SK-N-SH (cell line): ENCODE results near the gene BCAS3. TPM values are rescaled to one million over a fixed set of nuclear protein-coding genes. Genes with fewer than 3 reads are reported as not detected.

Experiments used
- CTCF ChIA-PET: fragments of 300-600, 350-600 bp; formaldehyde crosslinking; extraction: SDS; loops from one replicate; lab custom pipeline; 2021; lab: Yijun Ruan, JAX
- POLR2A ChIA-PET: fragments of 350-600 bp; sonication (Branson Sonifier 250); formaldehyde crosslinking; extraction: SDS; loops from one replicate; lab custom pipeline; 2020; ENCODE audit warnings: antibody characterized with exemption, inconsistent platforms; lab: Yijun Ruan, JAX
- DNase-seq: peaks from one replicate; pipeline ENCODE4 v3.0.0; 2012
- H2AFZ ChIP-seq: fragments of 200-600 bp; sonication (generic); 2 replicates; pipeline ENCODE4 v1.8.1; 2016; ENCODE audit warnings: antibody characterized with exemption, mild to moderate bottlenecking, low read depth
- H3F3A ChIP-seq: fragments of 200-600 bp; sonication (generic); replicated peaks from 2 replicates; pipeline ENCODE3; 2016; ENCODE audit warnings: antibody characterized with exemption, mild to moderate bottlenecking; ENCODE audit not compliant: insufficient read depth
- H3K27ac ChIP-seq, 2 experiments: fragments of 200-500 bp in 1 of 2; fragments of 200-600 bp in 1 of 2; sonication (Bioruptor generic) in 1 of 2; sonication (generic), shearing (Covaris generic) in 1 of 2; 2 replicates each; pipeline versions ENCODE4 v1.5.1 to v1.6.1; 2014 to 2016; ENCODE audit warnings: low read depth in 2 of 2, inconsistent platforms in 1 of 2, low read length in 1 of 2, mild to moderate bottlenecking in 1 of 2, mixed read lengths in 1 of 2
- H3K27me3 ChIP-seq: fragments of 200-600 bp; sonication (generic), shearing (Covaris generic); 2 replicates; pipeline ENCODE4 v1.6.1; 2016; ENCODE audit warnings: mixed run types; ENCODE audit not compliant: insufficient read depth
- H3K36me3 ChIP-seq, 2 experiments: fragments of 200-500 bp in 1 of 2; fragments of 200-600 bp in 1 of 2; sonication (Bioruptor generic) in 1 of 2; sonication (generic) in 1 of 2; replicated peaks in 1 of 2; 2 replicates each; pipeline versions ENCODE3 to v1.5.1; 2014 to 2016; ENCODE audit warnings: low read length in 1 of 2, mild to moderate bottlenecking in 1 of 2; ENCODE audit not compliant: insufficient read depth in 2 of 2, control insufficient read depth in 1 of 2
- H3K4me1 ChIP-seq, 2 experiments: fragments of 200-500 bp in 1 of 2; fragments of 200-600 bp in 1 of 2; sonication (Bioruptor generic) in 1 of 2; sonication (generic), shearing (Covaris generic) in 1 of 2; 2 replicates each; pipeline versions ENCODE4 v1.5.1 to v1.6.1; 2014 to 2016; ENCODE audit warnings: low read depth in 1 of 2, low read length in 1 of 2, mixed run types in 1 of 2; ENCODE audit not compliant: insufficient read depth in 2 of 2, control insufficient read depth in 1 of 2
- H3K4me2 ChIP-seq: fragments of 200-600 bp; sonication (generic), shearing (Covaris generic); 2 replicates; pipeline ENCODE4 v1.6.1; 2017; ENCODE audit warnings: mixed run types
- H3K4me3 ChIP-seq, 2 experiments: fragments of 200-500 bp in 1 of 2; fragments of 200-600 bp in 1 of 2; sonication (Bioruptor generic) in 1 of 2; sonication (generic), shearing (Covaris generic) in 1 of 2; 2 replicates each; pipeline versions ENCODE4 v1.5.1 to v1.8.1; 2014 to 2016; ENCODE audit warnings: low read depth in 2 of 2, inconsistent platforms in 1 of 2, low read length in 1 of 2, mild to moderate bottlenecking in 1 of 2, mixed read lengths in 1 of 2, moderate library complexity in 1 of 2
- H3K79me2 ChIP-seq: fragments of 200-600 bp; sonication (generic); 2 replicates; pipeline ENCODE4 v1.8.1; 2017; ENCODE audit warnings: mild to moderate bottlenecking; ENCODE audit not compliant: insufficient read depth
- H3K9ac ChIP-seq: fragments of 200-600 bp; sonication (generic); 2 replicates; pipeline ENCODE4 v1.6.1; 2017; ENCODE audit warnings: mixed run types
- H3K9me2 ChIP-seq: fragments of 200-600 bp; sonication (generic); 2 replicates; pipeline ENCODE4 v1.6.1; 2017; ENCODE audit warnings: mixed run types
- H3K9me3 ChIP-seq: fragments of 200-600 bp; sonication (generic); 2 replicates; pipeline ENCODE4 v1.6.1; 2017; ENCODE audit warnings: mixed run types, mild to moderate bottlenecking, moderate library complexity
- H4K20me1 ChIP-seq: fragments of 200-600 bp; sonication (generic); 2 replicates; pipeline ENCODE4 v1.6.1; 2017; ENCODE audit warnings: mild to moderate bottlenecking, mixed run types; ENCODE audit not compliant: insufficient read depth
- CHD2 ChIP-seq: fragments of 150-350 bp; IDR thresholded peaks from 2 replicates; pipeline ENCODE4 v1.6.1; 2018; ENCODE audit warnings: low read length; ENCODE audit not compliant: partially characterized antibody
- EP300 ChIP-seq, 2 experiments: IDR thresholded peaks; 2 replicates each; pipeline versions ENCODE4 v1.4.0 to v1.6.1; 2012; ENCODE audit warnings: borderline replicate concordance in 1 of 2, low read depth in 1 of 2, low read length in 1 of 2
- FOSL2 ChIP-seq: IDR thresholded peaks from 2 replicates; pipeline ENCODE4 v1.4.0; 2012; ENCODE audit warnings: low read depth, mild to moderate bottlenecking, moderate library complexity, borderline replicate concordance
- GABPA ChIP-seq: IDR thresholded peaks from 2 replicates; pipeline ENCODE4 v1.4.0; 2012; ENCODE audit warnings: low read depth, mild to moderate bottlenecking
- GATA2 ChIP-seq: sonication (generic); formaldehyde crosslinking; IDR thresholded peaks from 2 replicates; pipeline ENCODE4 v1.5.0; 2020; ENCODE audit warnings: mild to moderate bottlenecking, missing genetic modification reagents
- RAD21 ChIP-seq: IDR thresholded peaks from 2 replicates; pipeline ENCODE4 v1.6.1; 2012; ENCODE audit warnings: mild to moderate bottlenecking, low read length
- RCOR1 ChIP-seq: fragments of 150-350 bp; IDR thresholded peaks from 2 replicates; pipeline ENCODE4 v1.6.1; 2017; ENCODE audit warnings: antibody characterized with exemption, low read length
- RFX5 ChIP-seq: IDR thresholded peaks from 2 replicates; pipeline ENCODE4 v1.6.1; 2012; ENCODE audit warnings: mild to moderate bottlenecking, improper control_type of control experiment, low read length
- RXRA ChIP-seq: IDR thresholded peaks from 2 replicates; pipeline ENCODE4 v1.4.0; 2012; ENCODE audit warnings: low read depth, mild to moderate bottlenecking, borderline replicate concordance
- SIN3A ChIP-seq: IDR thresholded peaks from 2 replicates; pipeline ENCODE4 v1.6.1; 2012; ENCODE audit warnings: low read depth, mild to moderate bottlenecking, low read length, moderate library complexity, borderline replicate concordance
- SMC3 ChIP-seq: IDR thresholded peaks from 2 replicates; pipeline ENCODE4 v1.6.1; 2012; ENCODE audit warnings: low read depth, low read length, improper control_type of control experiment
- TCF12 ChIP-seq: IDR thresholded peaks from 2 replicates; pipeline ENCODE4 v1.4.0; 2012
- YY1 ChIP-seq: IDR thresholded peaks from 2 replicates; pipeline ENCODE4 v1.4.0; 2012; ENCODE audit warnings: low read depth, mild to moderate bottlenecking
- WGBS: methylation state at CpG from one replicate; pipeline ENCODE4 v1.1.6; 2017; ENCODE audit warnings: low lambda C conversion rate; 5-methylcytosine and 5-hydroxymethylcytosine counted together
- polyA plus RNA-seq, 3 experiments: library from polyadenylated mRNA; depleted of rRNA; stranded (reverse); fragments of >200 nt; gene quantifications; 2 replicates each; pipeline ENCODE4 v1.2.3, GENCODE V29; 2012
- TF ChIP-seq, protein P1 (sequence below): IDR thresholded peaks from 2 replicates; pipeline ENCODE4; 2012
- TF ChIP-seq, protein P2 (sequence below): fragments of 150-350 bp; IDR thresholded peaks from 2 replicates; pipeline ENCODE4 v1.6.1; 2016; ENCODE audit warnings: mild to moderate bottlenecking, low read depth, low read length
- TF ChIP-seq, protein P3 (sequence below): fragments of 200-600 bp; sonication (generic); IDR thresholded peaks from 2 replicates; pipeline ENCODE4 v1.6.1; 2017; ENCODE audit warnings: antibody characterized with exemption, mild to moderate bottlenecking, moderate library complexity
- TF ChIP-seq, protein P4 (sequence below): IDR thresholded peaks from 2 replicates; pipeline ENCODE4 v1.6.1; 2012; ENCODE audit warnings: mild to moderate bottlenecking, low read depth, low read length, moderate library complexity

BCAS3 gene
- polyA plus RNA-seq, 1 of the 3 experiments (the other 2 are of a cell fraction) = 5.9 TPM

DNA sequence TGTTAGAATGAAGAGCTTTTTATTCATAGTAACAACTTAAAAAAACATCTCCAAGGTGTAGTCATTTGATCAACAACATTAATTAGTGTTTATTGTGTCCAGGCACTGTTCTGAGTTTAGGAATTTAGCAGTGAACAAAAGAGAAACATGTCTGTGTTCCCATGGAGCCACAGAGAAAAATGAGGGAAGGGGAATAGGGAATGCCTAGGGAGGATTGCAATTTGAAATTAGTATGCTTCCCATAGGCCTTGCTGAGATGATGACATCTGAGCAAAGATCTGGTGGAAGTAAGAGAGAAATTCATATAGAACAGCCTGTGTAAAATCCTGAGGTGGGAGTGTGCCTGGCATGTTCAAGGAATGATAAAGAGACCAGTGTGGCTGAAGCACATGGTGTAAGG, 318.0 kb downstream of the BCAS3 start:
- TF ChIP-seq, protein P1, sequence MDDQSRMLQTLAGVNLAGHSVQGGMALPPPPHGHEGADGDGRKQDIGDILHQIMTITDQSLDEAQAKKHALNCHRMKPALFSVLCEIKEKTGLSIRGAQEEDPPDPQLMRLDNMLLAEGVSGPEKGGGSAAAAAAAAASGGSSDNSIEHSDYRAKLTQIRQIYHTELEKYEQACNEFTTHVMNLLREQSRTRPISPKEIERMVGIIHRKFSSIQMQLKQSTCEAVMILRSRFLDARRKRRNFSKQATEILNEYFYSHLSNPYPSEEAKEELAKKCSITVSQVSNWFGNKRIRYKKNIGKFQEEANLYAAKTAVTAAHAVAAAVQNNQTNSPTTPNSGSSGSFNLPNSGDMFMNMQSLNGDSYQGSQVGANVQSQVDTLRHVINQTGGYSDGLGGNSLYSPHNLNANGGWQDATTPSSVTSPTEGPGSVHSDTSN = no peak
- TF ChIP-seq GABPA (no peak), YY1 (no peak), GATA2 (CRISPR knock-in tag) (no peak), RFX5 (no peak)
- TF ChIP-seq, protein P2, sequence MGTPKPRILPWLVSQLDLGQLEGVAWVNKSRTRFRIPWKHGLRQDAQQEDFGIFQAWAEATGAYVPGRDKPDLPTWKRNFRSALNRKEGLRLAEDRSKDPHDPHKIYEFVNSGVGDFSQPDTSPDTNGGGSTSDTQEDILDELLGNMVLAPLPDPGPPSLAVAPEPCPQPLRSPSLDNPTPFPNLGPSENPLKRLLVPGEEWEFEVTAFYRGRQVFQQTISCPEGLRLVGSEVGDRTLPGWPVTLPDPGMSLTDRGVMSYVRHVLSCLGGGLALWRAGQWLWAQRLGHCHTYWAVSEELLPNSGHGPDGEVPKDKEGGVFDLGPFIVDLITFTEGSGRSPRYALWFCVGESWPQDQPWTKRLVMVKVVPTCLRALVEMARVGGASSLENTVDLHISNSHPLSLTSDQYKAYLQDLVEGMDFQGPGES = no peak
- Histone ChIP-seq H3K79me2 (no peaks in the 10 kb centered on the region), H4K20me1 (no peaks in the 10 kb centered on the region), H3K4me2 (no peak overlapping the region), H2AFZ (no peak overlapping the region), H3K27ac (no peak overlapping the region), H3K4me3 (no peak overlapping the region), H3K36me3 (no peaks in the 10 kb centered on the region), H3K9me2 (no peaks in the 10 kb centered on the region), H3K9ac (no peak overlapping the region), H3K9me3 (no peaks in the 10 kb centered on the region), H3K27me3 (no peaks in the 10 kb centered on the region), H3F3A (no peaks in the 10 kb centered on the region), H3K4me1 (no peaks in the 10 kb centered on the region)
- ChIA-PET CTCF (interaction anchor here (2.1 kb wide), 1 partner anchor 24 kb away, joined by 6 read pairs; no protein-coding TSS in a partner anchor), POLR2A (no interaction called here)
- no peak for DNase-seq

DNA sequence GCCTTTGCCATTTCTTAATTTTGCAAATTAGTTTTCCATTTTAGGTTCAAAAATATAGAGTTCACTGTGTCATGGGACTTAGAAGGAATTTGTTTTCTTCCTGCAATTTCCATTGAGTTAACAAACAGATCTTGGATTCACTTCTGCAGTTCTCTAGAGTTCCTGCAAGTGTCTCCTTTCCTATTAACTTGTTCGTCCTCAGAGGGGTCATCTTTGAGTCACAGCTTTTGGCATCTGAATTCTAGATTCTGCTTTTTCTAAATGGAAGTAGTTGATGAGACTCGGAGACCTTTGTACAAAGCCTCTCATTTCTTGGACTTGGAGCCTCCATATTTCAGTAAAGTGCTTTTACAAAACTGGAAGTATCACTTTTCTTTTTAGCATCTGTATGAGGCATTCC, 323.3 kb downstream of the BCAS3 start:
- Histone ChIP-seq H3K4me1 (peaks cover 0 to 7% of the 10 kb centered on the region in 2 experiments; a peak in 1 of 4 replicates), H4K20me1 (no peaks in the 10 kb centered on the region), H3F3A (no peaks in the 10 kb centered on the region), H3K4me2 (peak overlapping the region; percentile 9), H3K27ac (peak overlapping the region; percentile 22 to 53; a peak in 2 of 4 replicates), H3K9ac (peak overlapping the region; percentile 0; the same call in 1 of the 2 replicates), H3K27me3 (no peaks in the 10 kb centered on the region), H3K4me3 (no peak overlapping the region), H3K9me2 (no peaks in the 10 kb centered on the region), H3K36me3 (no peaks in the 10 kb centered on the region), H3K9me3 (no peaks in the 10 kb centered on the region), H2AFZ (peak overlapping the region; percentile 35), H3K79me2 (no peaks in the 10 kb centered on the region)
- POLR2A ChIA-PET = interaction anchor here (0.6 kb wide), 1 partner anchor 375 kb away, joined by 3 read pairs; no protein-coding TSS in a partner anchor
- no peak for DNase-seq
- 42% methylated on average over 2 of the region's 2 CpGs for WGBS
- CTCF ChIA-PET = interaction anchor here (0.7 to 4.2 kb wide), 33 partner anchors 8 to 578 kb away, joined by 3 to 24 read pairs (median 4); partner anchors contain the start of gene TBX2
- TF ChIP-seq SIN3A (no peak), RAD21 (peak; percentile 50), TCF12 (no peak), RXRA (no peak), EP300 (IDR thresholded peaks at IDR 0.05; ENCODE audit: borderline replicate concordance in 1 of 2, low read depth in 1 of 2, low read length in 1 of 2) (peak in 1 of 2 experiments; percentile 0; a peak in 1 of 4 replicates), RCOR1 (no peak), CHD2 (no peak), FOSL2 (no peak; the same call in 1 of the 2 replicates), SMC3 (peak; percentile 45)
- TF ChIP-seq, protein P3, sequence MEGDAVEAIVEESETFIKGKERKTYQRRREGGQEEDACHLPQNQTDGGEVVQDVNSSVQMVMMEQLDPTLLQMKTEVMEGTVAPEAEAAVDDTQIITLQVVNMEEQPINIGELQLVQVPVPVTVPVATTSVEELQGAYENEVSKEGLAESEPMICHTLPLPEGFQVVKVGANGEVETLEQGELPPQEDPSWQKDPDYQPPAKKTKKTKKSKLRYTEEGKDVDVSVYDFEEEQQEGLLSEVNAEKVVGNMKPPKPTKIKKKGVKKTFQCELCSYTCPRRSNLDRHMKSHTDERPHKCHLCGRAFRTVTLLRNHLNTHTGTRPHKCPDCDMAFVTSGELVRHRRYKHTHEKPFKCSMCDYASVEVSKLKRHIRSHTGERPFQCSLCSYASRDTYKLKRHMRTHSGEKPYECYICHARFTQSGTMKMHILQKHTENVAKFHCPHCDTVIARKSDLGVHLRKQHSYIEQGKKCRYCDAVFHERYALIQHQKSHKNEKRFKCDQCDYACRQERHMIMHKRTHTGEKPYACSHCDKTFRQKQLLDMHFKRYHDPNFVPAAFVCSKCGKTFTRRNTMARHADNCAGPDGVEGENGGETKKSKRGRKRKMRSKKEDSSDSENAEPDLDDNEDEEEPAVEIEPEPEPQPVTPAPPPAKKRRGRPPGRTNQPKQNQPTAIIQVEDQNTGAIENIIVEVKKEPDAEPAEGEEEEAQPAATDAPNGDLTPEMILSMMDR = peak; percentile 72
- TF ChIP-seq, protein P4, sequence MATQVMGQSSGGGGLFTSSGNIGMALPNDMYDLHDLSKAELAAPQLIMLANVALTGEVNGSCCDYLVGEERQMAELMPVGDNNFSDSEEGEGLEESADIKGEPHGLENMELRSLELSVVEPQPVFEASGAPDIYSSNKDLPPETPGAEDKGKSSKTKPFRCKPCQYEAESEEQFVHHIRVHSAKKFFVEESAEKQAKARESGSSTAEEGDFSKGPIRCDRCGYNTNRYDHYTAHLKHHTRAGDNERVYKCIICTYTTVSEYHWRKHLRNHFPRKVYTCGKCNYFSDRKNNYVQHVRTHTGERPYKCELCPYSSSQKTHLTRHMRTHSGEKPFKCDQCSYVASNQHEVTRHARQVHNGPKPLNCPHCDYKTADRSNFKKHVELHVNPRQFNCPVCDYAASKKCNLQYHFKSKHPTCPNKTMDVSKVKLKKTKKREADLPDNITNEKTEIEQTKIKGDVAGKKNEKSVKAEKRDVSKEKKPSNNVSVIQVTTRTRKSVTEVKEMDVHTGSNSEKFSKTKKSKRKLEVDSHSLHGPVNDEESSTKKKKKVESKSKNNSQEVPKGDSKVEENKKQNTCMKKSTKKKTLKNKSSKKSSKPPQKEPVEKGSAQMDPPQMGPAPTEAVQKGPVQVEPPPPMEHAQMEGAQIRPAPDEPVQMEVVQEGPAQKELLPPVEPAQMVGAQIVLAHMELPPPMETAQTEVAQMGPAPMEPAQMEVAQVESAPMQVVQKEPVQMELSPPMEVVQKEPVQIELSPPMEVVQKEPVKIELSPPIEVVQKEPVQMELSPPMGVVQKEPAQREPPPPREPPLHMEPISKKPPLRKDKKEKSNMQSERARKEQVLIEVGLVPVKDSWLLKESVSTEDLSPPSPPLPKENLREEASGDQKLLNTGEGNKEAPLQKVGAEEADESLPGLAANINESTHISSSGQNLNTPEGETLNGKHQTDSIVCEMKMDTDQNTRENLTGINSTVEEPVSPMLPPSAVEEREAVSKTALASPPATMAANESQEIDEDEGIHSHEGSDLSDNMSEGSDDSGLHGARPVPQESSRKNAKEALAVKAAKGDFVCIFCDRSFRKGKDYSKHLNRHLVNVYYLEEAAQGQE = no peak
